OCI-LY3 (cell line): ENCODE measurements around the gene CHN2.

Experiments used
- CTCF ChIP-seq: fragments of 200-600, 300-600 bp; sonication (generic); IDR thresholded peaks from 2 replicates; pipeline ENCODE4 v1.5.1; 2014; ENCODE audit warnings: antibody characterized with exemption, low read length, low read depth
- EZH2phosphoT487 ChIP-seq: fragments of 200-600 bp; shearing (Covaris generic); IDR thresholded peaks from 2 replicates; pipeline ENCODE4 v1.6.1; 2018; ENCODE audit warnings: antibody characterized with exemption, mixed run types, low read depth

GRCh38 chr7:29367784-29368183 lies 173.2 kb downstream of the CHN2 start:
- TF ChIP-seq CTCF: no peak
- TF ChIP-seq EZH2phosphoT487: no peak
